Measurements from ENCODE around the gene RFX1.
"Not testable (repeated sequence)": the region's sequence is repeated elsewhere in the genome, so short reads cannot be mapped to it uniquely, and the experiment has no call there.

DNA sequence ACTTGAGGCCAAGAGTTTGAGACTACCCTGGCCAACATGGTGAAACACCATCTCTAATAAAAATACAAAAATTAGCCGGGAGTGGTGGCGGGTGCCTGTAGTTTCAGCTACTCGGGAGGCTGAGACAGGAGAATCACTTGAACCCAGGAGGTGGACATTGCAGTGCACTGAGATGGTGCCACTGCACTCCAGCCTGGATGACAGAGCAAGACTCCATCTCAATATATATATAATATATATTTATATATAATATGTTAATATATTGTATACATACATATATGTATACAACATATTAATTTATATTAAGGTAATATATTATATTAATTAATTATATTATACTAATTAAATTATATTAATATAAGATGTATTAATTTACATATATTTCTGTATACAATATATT, 13.6 kb upstream of the RFX1 start:
- not testable (repeated sequence) for TF ChIP-seq YY1 (IDR thresholded peaks at IDR 0.05; ENCODE audit: insufficient read depth, insufficient read length); SUZ12 (IDR thresholded peaks at IDR 0.05; ENCODE audit: extremely low read depth, insufficient read depth, insufficient read length); ZNF274 (IDR thresholded peaks at IDR 0.05; ENCODE audit: low read depth, low read length)
